K562 (cell line): Measurements from ENCODE around the gene TMEM135.

ENCODE experiments used
- POLR2A ChIP-seq: fragments of 450-650 bp; conservative IDR thresholded peaks from 2 replicates; pipeline ENCODE4 v1.6.1; 2016
- POLR2AphosphoS5 ChIP-seq: IDR thresholded peaks from 2 replicates; pipeline ENCODE4 v1.6.1; 2011; ENCODE audit warnings: mild to moderate bottlenecking, low read depth, low read length, moderate library complexity; ENCODE audit not compliant: control insufficient read depth, insufficient read depth
- SMAD4 ChIP-seq: fragments of 250-450 bp; sonication (Bioruptor Pico); conservative IDR thresholded peaks from 2 replicates; pipeline ENCODE4 v1.8.0; 2021; ENCODE audit warnings: inconsistent platforms, mild to moderate bottlenecking, moderate library complexity
- SREBF2 ChIP-seq: sonication (generic); formaldehyde crosslinking; IDR thresholded peaks from 2 replicates; pipeline ENCODE4 v1.4.0; 2020; ENCODE audit warnings: mild to moderate bottlenecking, missing genetic modification reagents
- U2AF2 ChIP-seq: fragments of 200-400 bp; formaldehyde crosslinking; optimal IDR thresholded peaks from 2 replicates; pipeline ENCODE3; 2017; ENCODE audit warnings: low read depth, mild to moderate bottlenecking, low read length
- ZFX ChIP-seq: sonication (generic); formaldehyde crosslinking; IDR thresholded peaks from 2 replicates; pipeline ENCODE4 v1.8.0; 2022; ENCODE audit warnings: mild to moderate bottlenecking, missing genetic modification reagents, moderate library complexity
- ZNF79 ChIP-seq: fragments of 250-450 bp; sonication (Bioruptor Pico); IDR thresholded peaks from 2 replicates; pipeline ENCODE4 v1.4.0; 2020; ENCODE audit warnings: low read depth, mild to moderate bottlenecking, moderate library complexity
- TF ChIP-seq, protein P1 (sequence below), 3 experiments: IDR thresholded peaks in 2 of 3; conservative IDR thresholded peaks in 1 of 3; 2 replicates each; pipeline ENCODE4 v1.5.1; 2011 to 2012; ENCODE audit warnings: low read length in 3 of 3, mild to moderate bottlenecking in 3 of 3, control low read depth in 2 of 3, improper control_type of control experiment in 1 of 3, inconsistent platforms in 1 of 3, low read depth in 1 of 3, mixed read lengths in 1 of 3, moderate library complexity in 1 of 3; ENCODE audit not compliant: insufficient read depth in 2 of 3
- TF ChIP-seq, protein P2 (sequence below): sonication (generic); formaldehyde crosslinking; IDR thresholded peaks from 2 replicates; pipeline ENCODE4 v1.8.0; 2022; ENCODE audit warnings: mild to moderate bottlenecking, missing genetic modification reagents
- TF ChIP-seq, protein P3 (sequence below): IDR thresholded peaks from 3 replicates; pipeline ENCODE4 v1.6.1; 2011; ENCODE audit warnings: borderline replicate concordance, mild to moderate bottlenecking; ENCODE audit not compliant: insufficient read length, insufficient read depth
- TF ChIP-seq, protein P4 (sequence below): fragments of 250-450 bp; sonication (Bioruptor Pico); IDR thresholded peaks from 2 replicates; pipeline ENCODE4 v1.8.0; 2022; ENCODE audit warnings: moderate library complexity, mild to moderate bottlenecking, inconsistent platforms

DNA sequence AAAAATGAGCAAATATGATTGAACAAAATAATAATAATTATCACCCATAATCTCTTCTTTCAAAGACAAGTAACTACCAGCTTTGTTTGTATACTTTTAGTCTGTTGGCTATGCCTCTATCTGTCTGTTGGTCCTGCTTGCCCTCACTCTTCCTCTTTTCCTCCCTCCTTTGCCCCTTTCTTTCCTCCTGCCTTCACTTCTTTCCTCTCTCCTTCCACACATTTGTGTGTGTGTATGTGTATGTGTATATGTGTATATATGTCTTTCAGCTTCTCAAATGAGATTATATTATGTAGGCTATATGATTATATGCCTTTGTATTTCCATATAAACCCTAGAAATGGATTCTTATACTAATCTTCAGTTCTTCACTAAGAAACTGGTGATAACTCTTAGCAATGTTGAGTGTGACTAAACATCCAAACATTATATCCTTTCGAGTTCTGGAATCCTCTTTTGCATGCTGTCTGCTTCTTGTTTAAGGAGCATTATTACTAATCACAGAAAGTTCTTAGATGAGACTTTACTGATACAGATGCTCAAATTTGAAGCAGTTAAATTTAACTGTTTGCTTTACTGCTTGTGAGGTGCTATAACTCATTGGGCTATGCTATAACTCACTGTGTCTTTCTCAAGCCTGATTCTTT, 219.1 kb downstream of the TMEM135 start:
- TF ChIP-seq POLR2AphosphoS5 (no peak), POLR2A (no peak), SREBF2 (no peak), ZNF79 (no peak), SMAD4 (no peak), U2AF2 (no peak), ZFX (CRISPR knock-in tag) (no peak)
- TF ChIP-seq, protein P1, sequence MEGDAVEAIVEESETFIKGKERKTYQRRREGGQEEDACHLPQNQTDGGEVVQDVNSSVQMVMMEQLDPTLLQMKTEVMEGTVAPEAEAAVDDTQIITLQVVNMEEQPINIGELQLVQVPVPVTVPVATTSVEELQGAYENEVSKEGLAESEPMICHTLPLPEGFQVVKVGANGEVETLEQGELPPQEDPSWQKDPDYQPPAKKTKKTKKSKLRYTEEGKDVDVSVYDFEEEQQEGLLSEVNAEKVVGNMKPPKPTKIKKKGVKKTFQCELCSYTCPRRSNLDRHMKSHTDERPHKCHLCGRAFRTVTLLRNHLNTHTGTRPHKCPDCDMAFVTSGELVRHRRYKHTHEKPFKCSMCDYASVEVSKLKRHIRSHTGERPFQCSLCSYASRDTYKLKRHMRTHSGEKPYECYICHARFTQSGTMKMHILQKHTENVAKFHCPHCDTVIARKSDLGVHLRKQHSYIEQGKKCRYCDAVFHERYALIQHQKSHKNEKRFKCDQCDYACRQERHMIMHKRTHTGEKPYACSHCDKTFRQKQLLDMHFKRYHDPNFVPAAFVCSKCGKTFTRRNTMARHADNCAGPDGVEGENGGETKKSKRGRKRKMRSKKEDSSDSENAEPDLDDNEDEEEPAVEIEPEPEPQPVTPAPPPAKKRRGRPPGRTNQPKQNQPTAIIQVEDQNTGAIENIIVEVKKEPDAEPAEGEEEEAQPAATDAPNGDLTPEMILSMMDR (IDR thresholded peaks at IDR 0.05 in 2 of 3, conservative IDR thresholded peaks at IDR 0.05 in 1 of 3; ENCODE audit: insufficient read depth in 2 of 3, low read depth in 1 of 3, low read length in 3 of 3) = no peak
- TF ChIP-seq, protein P2, sequence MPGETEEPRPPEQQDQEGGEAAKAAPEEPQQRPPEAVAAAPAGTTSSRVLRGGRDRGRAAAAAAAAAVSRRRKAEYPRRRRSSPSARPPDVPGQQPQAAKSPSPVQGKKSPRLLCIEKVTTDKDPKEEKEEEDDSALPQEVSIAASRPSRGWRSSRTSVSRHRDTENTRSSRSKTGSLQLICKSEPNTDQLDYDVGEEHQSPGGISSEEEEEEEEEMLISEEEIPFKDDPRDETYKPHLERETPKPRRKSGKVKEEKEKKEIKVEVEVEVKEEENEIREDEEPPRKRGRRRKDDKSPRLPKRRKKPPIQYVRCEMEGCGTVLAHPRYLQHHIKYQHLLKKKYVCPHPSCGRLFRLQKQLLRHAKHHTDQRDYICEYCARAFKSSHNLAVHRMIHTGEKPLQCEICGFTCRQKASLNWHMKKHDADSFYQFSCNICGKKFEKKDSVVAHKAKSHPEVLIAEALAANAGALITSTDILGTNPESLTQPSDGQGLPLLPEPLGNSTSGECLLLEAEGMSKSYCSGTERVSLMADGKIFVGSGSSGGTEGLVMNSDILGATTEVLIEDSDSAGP (CRISPR knock-in tag) = no peak
- TF ChIP-seq, protein P3, sequence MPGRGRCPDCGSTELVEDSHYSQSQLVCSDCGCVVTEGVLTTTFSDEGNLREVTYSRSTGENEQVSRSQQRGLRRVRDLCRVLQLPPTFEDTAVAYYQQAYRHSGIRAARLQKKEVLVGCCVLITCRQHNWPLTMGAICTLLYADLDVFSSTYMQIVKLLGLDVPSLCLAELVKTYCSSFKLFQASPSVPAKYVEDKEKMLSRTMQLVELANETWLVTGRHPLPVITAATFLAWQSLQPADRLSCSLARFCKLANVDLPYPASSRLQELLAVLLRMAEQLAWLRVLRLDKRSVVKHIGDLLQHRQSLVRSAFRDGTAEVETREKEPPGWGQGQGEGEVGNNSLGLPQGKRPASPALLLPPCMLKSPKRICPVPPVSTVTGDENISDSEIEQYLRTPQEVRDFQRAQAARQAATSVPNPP = no peak
- TF ChIP-seq, protein P4, sequence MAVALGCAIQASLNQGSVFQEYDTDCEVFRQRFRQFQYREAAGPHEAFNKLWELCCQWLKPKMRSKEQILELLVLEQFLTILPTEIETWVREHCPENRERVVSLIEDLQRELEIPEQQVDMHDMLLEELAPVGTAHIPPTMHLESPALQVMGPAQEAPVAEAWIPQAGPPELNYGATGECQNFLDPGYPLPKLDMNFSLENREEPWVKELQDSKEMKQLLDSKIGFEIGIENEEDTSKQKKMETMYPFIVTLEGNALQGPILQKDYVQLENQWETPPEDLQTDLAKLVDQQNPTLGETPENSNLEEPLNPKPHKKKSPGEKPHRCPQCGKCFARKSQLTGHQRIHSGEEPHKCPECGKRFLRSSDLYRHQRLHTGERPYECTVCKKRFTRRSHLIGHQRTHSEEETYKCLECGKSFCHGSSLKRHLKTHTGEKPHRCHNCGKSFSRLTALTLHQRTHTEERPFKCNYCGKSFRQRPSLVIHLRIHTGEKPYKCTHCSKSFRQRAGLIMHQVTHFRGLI (CRISPR knock-in tag) = no peak
